Upper lobe of left lung (tissue), 6 donors: ENCODE data around the gene SOX21. TPM values are rescaled to one million over a fixed set of nuclear protein-coding genes. Genes with fewer than 3 reads are reported as not detected.

Experiments used
- ATAC-seq, 2 donors: fragments of 200-7000 bp; cut with Tn5 transposase; one replicate each; pipeline ENCODE4 v1.9.1; 2022; ENCODE audit warnings: mild to moderate bottlenecking in 2 of 2, moderate library complexity in 2 of 2; ENCODE audit not compliant: low FRiP score in 2 of 2
- DNase-seq, 2 donors: peaks; one replicate each; pipeline ENCODE4 v3.0.0-alpha.2; 2019 to 2020
- H3K27ac ChIP-seq, 4 donors: fragments of 200-600 bp; sonication (generic); one replicate each; pipeline ENCODE4 v1.5.1; 2016 to 2019
- H3K27me3 ChIP-seq, 4 donors: fragments of 200-600 bp; sonication (generic); one replicate each; pipeline ENCODE4 v1.5.1; 2017 to 2019
- H3K36me3 ChIP-seq, 4 donors: fragments of 200-600 bp; sonication (generic); one replicate each; pipeline ENCODE4 v1.5.1; 2016 to 2019
- H3K4me1 ChIP-seq, 4 donors: fragments of 200-600 bp; sonication (generic); one replicate each; pipeline ENCODE4 v1.5.1; 2018 to 2019
- H3K4me3 ChIP-seq, 4 donors: fragments of 200-600 bp; sonication (generic); one replicate each; pipeline ENCODE4 v1.5.1; 2017 to 2019; ENCODE audit warnings: mild to moderate bottlenecking in 2 of 4, moderate library complexity in 1 of 4
- H3K9me3 ChIP-seq, 4 donors: fragments of 200-600 bp; sonication (generic); one replicate each; pipeline ENCODE4 v1.5.1; 2018 to 2019
- EP300 ChIP-seq, 4 donors: sonication (generic); formaldehyde crosslinking; IDR thresholded peaks; one replicate each; pipeline ENCODE4 v1.5.1; 2017; ENCODE audit warnings: antibody characterized with exemption in 4 of 4, control low read depth in 2 of 4
- POLR2A ChIP-seq, 4 donors: fragments of 450-650 bp; IDR thresholded peaks; one replicate each; pipeline ENCODE4 v1.5.1; 2016 to 2017; ENCODE audit warnings: antibody characterized with exemption in 4 of 4, mild to moderate bottlenecking in 2 of 4
- POLR2AphosphoS5 ChIP-seq, 2 donors: sonication (generic); formaldehyde crosslinking; IDR thresholded peaks; one replicate each; pipeline ENCODE4 v1.5.1; 2017; ENCODE audit warnings: antibody characterized with exemption in 2 of 2
- WGBS, 2 donors: methylation state at CpG; one replicate each; pipeline ENCODE4 v1.1.5; 2017 to 2018; 5-methylcytosine and 5-hydroxymethylcytosine counted together
- total RNA-seq, 6 donors: library from RNA; depleted of rRNA in 4 of 6; stranded (reverse); fragments of >200 nt in 4 of 6; gene quantifications; one replicate each; pipeline versions ENCODE4 v1.1.0 to v1.2.1, GENCODE V29; 2016 to 2021
- TF ChIP-seq, protein P1 (sequence below), 6 experiments: fragments of 450-650 bp in 4 of 6; fragments of 200-600 bp in 2 of 6; sonication (generic) in 2 of 6; IDR thresholded peaks; one replicate each; pipeline ENCODE4 v1.5.1; 2016 to 2019; ENCODE audit warnings: antibody characterized with exemption in 6 of 6
- donor health status: DM: no; HTN: no; CAD: no; lungs with moderate emphysema.
- donor health status: DM: no; HTN: yes; CAD: no; lungs with severe emphysema.

Gene SOX21
- total RNA-seq, 6 donors from 2014 or later, result 0.13 to 0.79 TPM; not detected in 4

DNA sequence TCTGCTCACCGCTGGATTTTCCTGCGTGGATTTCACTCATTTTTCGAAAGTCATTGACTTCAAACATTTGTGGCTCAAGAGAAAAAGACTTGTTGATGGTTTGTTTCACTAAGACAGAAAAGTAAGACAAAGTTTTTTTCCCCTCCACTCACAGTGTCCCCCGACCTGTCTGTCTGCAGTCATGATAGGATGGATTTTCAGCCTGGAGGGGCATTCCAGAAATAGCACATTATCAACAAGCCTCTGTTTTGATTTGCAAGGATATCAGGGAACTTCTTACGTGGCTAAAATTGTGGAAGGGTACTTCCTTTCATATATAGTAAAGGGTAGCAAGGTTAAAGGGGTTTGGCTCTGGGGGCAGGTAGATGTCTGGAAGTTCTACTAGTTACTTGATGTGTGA, 11.8 kb downstream of the SOX21 start:
- Histone ChIP-seq H3K36me3 (no peaks in the 10 kb centered on the region), H3K4me1 (peaks cover 0 to 4% (median 0%) of the 10 kb centered on the region in 4 donors), H3K27ac (no peak overlapping the region), H3K27me3 (peaks cover 0 to 42% (median 19%) of the 10 kb centered on the region in 4 donors), H3K4me3 (no peak overlapping the region), H3K9me3 (no peaks in the 10 kb centered on the region)
- no peak for DNase-seq
- whole genome bisulfite sequencing, 2 donors, result 76 to 78% methylated on average over 5 of the region's 5 CpGs
- no peak for ATAC-seq
- TF ChIP-seq POLR2A (IDR thresholded peaks at IDR 0.05) (no peak), POLR2AphosphoS5 (IDR thresholded peaks at IDR 0.05) (no peak), EP300 (IDR thresholded peaks at IDR 0.05) (no peak)
- TF ChIP-seq, protein P1, sequence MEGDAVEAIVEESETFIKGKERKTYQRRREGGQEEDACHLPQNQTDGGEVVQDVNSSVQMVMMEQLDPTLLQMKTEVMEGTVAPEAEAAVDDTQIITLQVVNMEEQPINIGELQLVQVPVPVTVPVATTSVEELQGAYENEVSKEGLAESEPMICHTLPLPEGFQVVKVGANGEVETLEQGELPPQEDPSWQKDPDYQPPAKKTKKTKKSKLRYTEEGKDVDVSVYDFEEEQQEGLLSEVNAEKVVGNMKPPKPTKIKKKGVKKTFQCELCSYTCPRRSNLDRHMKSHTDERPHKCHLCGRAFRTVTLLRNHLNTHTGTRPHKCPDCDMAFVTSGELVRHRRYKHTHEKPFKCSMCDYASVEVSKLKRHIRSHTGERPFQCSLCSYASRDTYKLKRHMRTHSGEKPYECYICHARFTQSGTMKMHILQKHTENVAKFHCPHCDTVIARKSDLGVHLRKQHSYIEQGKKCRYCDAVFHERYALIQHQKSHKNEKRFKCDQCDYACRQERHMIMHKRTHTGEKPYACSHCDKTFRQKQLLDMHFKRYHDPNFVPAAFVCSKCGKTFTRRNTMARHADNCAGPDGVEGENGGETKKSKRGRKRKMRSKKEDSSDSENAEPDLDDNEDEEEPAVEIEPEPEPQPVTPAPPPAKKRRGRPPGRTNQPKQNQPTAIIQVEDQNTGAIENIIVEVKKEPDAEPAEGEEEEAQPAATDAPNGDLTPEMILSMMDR (IDR thresholded peaks at IDR 0.05), result no peak

DNA sequence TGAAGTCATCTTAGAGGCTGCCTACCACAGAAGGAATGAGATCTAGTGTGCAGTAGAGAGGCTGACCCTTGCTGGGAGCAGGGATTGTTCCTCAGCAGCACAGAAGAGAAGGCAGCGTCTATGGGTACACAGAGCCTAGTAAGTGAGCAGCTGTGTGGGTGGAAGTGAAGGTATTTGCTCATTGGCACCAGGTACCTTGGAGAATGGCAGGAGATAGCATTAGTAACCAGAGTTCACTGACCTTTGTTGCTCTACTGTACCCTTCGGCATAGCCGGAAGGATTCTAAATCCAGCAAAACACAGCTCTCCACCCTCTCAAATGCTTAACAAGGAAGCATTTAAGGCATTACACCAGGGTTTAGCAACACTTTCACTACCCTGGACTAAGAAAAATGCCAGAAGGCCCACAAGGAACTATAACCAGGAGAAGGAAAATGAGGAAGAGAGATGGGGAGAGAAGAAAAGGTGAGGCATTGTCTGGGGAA, 12.3 kb downstream of the SOX21 start:
- no peak overlapping the region for H3K4me3 ChIP-seq
- no peaks in the 10 kb centered on the region for H3K4me1 ChIP-seq
- ATAC-seq (no peak), DNase-seq (no peak)
- 80 to 81% methylated on average over 3 of the region's 3 CpGs for WGBS, 2 donors
- no peak overlapping the region for H3K27ac ChIP-seq
- H3K27me3 ChIP-seq, result peaks cover 0 to 39% (median 17%) of the 10 kb centered on the region in 4 donors
- TF ChIP-seq POLR2AphosphoS5 (IDR thresholded peaks at IDR 0.05) (no peak), POLR2A (IDR thresholded peaks at IDR 0.05) (no peak), EP300 (IDR thresholded peaks at IDR 0.05) (no peak)
- TF ChIP-seq, protein P1 (IDR thresholded peaks at IDR 0.05), result no peak
- no peaks in the 10 kb centered on the region for H3K36me3 ChIP-seq
- no peaks in the 10 kb centered on the region for H3K9me3 ChIP-seq

DNA sequence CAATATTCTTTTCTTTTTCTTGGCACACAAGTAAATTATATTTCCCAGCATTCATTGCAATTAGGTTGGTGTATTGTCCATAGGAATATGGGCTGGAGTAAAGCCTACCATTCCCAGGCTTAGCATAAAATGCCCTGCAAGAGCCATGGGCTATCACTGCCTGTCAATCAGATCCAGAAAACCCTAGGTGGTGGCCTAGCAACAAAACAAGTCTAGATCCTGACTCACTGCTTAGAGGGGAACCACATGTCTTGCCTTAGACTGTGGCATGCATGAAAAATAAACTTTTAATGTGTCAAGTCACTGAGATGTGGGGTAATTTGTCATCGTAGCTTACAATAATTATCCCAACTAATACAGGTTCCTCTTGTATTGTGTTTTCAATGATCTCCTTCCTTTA, 16.2 kb downstream of the SOX21 start:
- 88 to 89% methylated on average over 1 of the region's 1 CpG for WGBS, 2 donors
- Histone ChIP-seq H3K36me3 (no peaks in the 10 kb centered on the region), H3K27ac (no peak overlapping the region), H3K27me3 (peaks cover 0 to 1% (median 0%) of the 10 kb centered on the region in 4 donors), H3K9me3 (no peaks in the 10 kb centered on the region), H3K4me3 (no peak overlapping the region), H3K4me1 (no peaks in the 10 kb centered on the region)
- no peak for DNase-seq
- ATAC-seq, result no peak
- TF ChIP-seq EP300 (IDR thresholded peaks at IDR 0.05), result no peak
- TF ChIP-seq POLR2AphosphoS5 (IDR thresholded peaks at IDR 0.05), result no peak

DNA sequence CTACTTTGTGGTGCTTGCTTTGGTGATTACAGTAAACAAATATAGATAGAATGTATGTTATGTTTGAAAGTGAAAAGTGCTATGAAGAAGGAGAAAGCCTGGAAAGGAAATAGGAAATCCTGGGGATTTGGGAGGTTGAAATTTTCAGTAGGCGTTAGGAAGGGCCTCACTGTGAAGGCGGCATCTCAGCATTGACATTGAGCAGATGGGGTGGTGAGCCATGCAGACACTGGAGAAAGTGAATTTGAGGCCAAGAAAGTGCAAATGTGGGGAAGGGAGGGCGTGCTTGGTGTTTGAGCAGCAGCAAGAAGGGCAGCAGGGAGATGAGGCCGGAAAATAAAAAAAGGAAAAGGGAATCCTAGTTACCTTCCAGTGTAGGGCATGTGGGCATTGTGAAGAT, 20.3 kb downstream of the SOX21 start:
- ATAC-seq (no peak), DNase-seq (no peak)
- Histone ChIP-seq H3K4me1 (no peaks in the 10 kb centered on the region), H3K4me3 (no peak overlapping the region), H3K27ac (no peak overlapping the region), H3K36me3 (no peaks in the 10 kb centered on the region), H3K27me3 (no peaks in the 10 kb centered on the region), H3K9me3 (no peaks in the 10 kb centered on the region)
- 75 to 79% methylated on average over 4 of the region's 4 CpGs for WGBS, 2 donors
- TF ChIP-seq, protein P1 (IDR thresholded peaks at IDR 0.05), result no peak
- TF ChIP-seq POLR2AphosphoS5 (IDR thresholded peaks at IDR 0.05), result no peak
- no peak for TF ChIP-seq EP300 (IDR thresholded peaks at IDR 0.05)
- no peak for TF ChIP-seq POLR2A (IDR thresholded peaks at IDR 0.05)

DNA sequence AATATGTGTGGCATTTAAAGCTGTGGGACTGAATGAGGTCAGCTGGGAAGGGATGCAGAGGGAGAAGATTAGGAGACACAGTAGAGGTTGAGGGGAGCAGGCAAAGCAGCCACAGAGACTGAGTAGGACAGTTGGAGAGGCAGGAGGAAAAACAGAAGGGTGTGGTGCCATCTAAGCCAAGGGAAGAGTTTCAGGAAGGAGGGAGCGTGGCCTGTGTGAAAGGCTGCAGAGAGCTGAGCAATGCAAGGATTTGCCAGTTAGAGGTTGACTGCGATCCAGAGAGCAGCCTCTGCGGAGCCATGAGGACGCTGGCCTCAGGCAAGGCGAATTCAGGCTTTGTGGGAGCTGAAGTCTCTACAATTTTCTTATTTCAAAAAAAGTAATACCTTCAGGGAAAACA, 28.9 kb downstream of the SOX21 start:
- Histone ChIP-seq H3K9me3 (no peaks in the 10 kb centered on the region), H3K27me3 (no peaks in the 10 kb centered on the region), H3K27ac (no peak overlapping the region), H3K36me3 (no peaks in the 10 kb centered on the region), H3K4me1 (no peaks in the 10 kb centered on the region), H3K4me3 (no peak overlapping the region)
- peak in 1 of 2 donors; percentile 35 for ATAC-seq
- TF ChIP-seq POLR2AphosphoS5 (IDR thresholded peaks at IDR 0.05) (no peak), POLR2A (IDR thresholded peaks at IDR 0.05) (no peak), EP300 (IDR thresholded peaks at IDR 0.05) (no peak)
- TF ChIP-seq, protein P1 (IDR thresholded peaks at IDR 0.05), result no peak
- 78 to 80% methylated on average over 5 of the region's 5 CpGs for WGBS, 2 donors
- peak in 1 of 2 donors; percentile 6 for DNase-seq
